MM.1S (cell line): ENCODE results near the gene KCNA2.

Source experiments
- DNase-seq: peaks from one replicate; pipeline ENCODE4 v3.0.0-alpha.2; 2015
- H2AFZ ChIP-seq: fragments of 300-600 bp; sonication (generic); 2 replicates; pipeline ENCODE4 v1.6.0; 2016; ENCODE audit warnings: antibody characterized with exemption, low read length
- H3F3A ChIP-seq: fragments of 300-600 bp; sonication (generic); 2 replicates; pipeline ENCODE4 v1.6.1; 2016; ENCODE audit warnings: mild to moderate bottlenecking, antibody characterized with exemption, low read length, moderate library complexity, mixed read lengths; ENCODE audit not compliant: insufficient read depth
- H3K27ac ChIP-seq: fragments of 300-600 bp; sonication (generic); 2 replicates; pipeline ENCODE4 v1.5.1; 2016; ENCODE audit warnings: mild to moderate bottlenecking, low read length
- H3K27me3 ChIP-seq: fragments of 300-600 bp; sonication (generic); replicated peaks from 2 replicates; pipeline ENCODE4 v1.6.0; 2016; ENCODE audit warnings: low read length; ENCODE audit not compliant: insufficient read depth
- H3K36me3 ChIP-seq: fragments of 300-600 bp; sonication (generic); replicated peaks from 2 replicates; pipeline ENCODE4 v1.6.1; 2016; ENCODE audit warnings: mild to moderate bottlenecking, low read length, mixed read lengths; ENCODE audit not compliant: insufficient read depth
- H3K4me1 ChIP-seq: fragments of 300-600 bp; sonication (generic); 2 replicates; pipeline ENCODE4 v1.6.1; 2016; ENCODE audit warnings: low read length, mixed read lengths
- H3K4me2 ChIP-seq: fragments of 300-600 bp; sonication (generic); 2 replicates; pipeline ENCODE4 v1.6.0; 2016; ENCODE audit warnings: low read depth, low read length
- H3K4me3 ChIP-seq: fragments of 300-600 bp; sonication (generic); 2 replicates; pipeline ENCODE4 v1.5.1; 2016; ENCODE audit warnings: low read length, mixed read lengths
- H3K79me2 ChIP-seq: fragments of 300-600 bp; sonication (generic); 2 replicates; pipeline ENCODE4 v1.6.1; 2016; ENCODE audit warnings: mixed run types, low read length, mixed read lengths
- H3K9ac ChIP-seq: fragments of 300-600 bp; sonication (generic); 2 replicates; pipeline ENCODE4 v1.6.1; 2016; ENCODE audit warnings: low read length, mixed read lengths
- H3K9me2 ChIP-seq: fragments of 300-600 bp; sonication (generic); replicated peaks from 2 replicates; pipeline ENCODE4 v1.6.1; 2016; ENCODE audit warnings: mild to moderate bottlenecking, low read length, mixed read lengths; ENCODE audit not compliant: insufficient read depth
- H3K9me3 ChIP-seq: fragments of 300-600 bp; sonication (generic); replicated peaks from 2 replicates; pipeline ENCODE4 v1.6.1; 2016; ENCODE audit warnings: mild to moderate bottlenecking, low read length, mixed read lengths; ENCODE audit not compliant: insufficient read depth
- H4K20me1 ChIP-seq: fragments of 300-600 bp; sonication (generic); 2 replicates; pipeline ENCODE4 v1.6.1; 2016; ENCODE audit warnings: mild to moderate bottlenecking, low read length, moderate library complexity, mixed read lengths; ENCODE audit not compliant: insufficient read depth
- CTCF ChIP-seq: fragments of 300-600 bp; sonication (generic); IDR thresholded peaks from 2 replicates; pipeline ENCODE4 v1.5.1; 2016; ENCODE audit warnings: antibody characterized with exemption, low read length, mixed read lengths
- EZH2 ChIP-seq: fragments of 300-600 bp; sonication (generic); optimal IDR thresholded peaks from 2 replicates; pipeline ENCODE3; 2017; ENCODE audit warnings: low read depth, mild to moderate bottlenecking, antibody characterized with exemption, low read length, mixed read lengths
- EZH2phosphoT487 ChIP-seq: fragments of 300-600 bp; sonication (generic); IDR thresholded peaks from 2 replicates; pipeline ENCODE4 v1.6.1; 2018; ENCODE audit warnings: antibody characterized with exemption, low read length

KCNA2 gene

GRCh38 chr1:110549831-110550230, 56.3 kb downstream of the KCNA2 start:
- TF ChIP-seq CTCF (no peak), EZH2 (no peak), EZH2phosphoT487 (no peak)
- Histone ChIP-seq H3K27ac (no peak overlapping the region), H4K20me1 (no peaks in the 10 kb centered on the region), H3K9me2 (no peaks in the 10 kb centered on the region), H3F3A (no peaks in the 10 kb centered on the region), H3K9ac (no peak overlapping the region), H3K9me3 (no peaks in the 10 kb centered on the region), H3K79me2 (no peaks in the 10 kb centered on the region), H3K27me3 (no peaks in the 10 kb centered on the region), H3K4me2 (no peak overlapping the region), H3K36me3 (no peaks in the 10 kb centered on the region), H3K4me3 (no peak overlapping the region), H2AFZ (no peak overlapping the region), H3K4me1 (no peaks in the 10 kb centered on the region)
- no peak for DNase-seq

- DNase-seq: no peak
- Histone ChIP-seq H3K4me2 (no peak overlapping the region), H3K27ac (no peak overlapping the region), H3K4me1 (no peaks in the 10 kb centered on the region), H3K9me2 (no peaks in the 10 kb centered on the region), H4K20me1 (no peaks in the 10 kb centered on the region), H2AFZ (no peak overlapping the region), H3K36me3 (no peaks in the 10 kb centered on the region), H3K79me2 (no peaks in the 10 kb centered on the region), H3K9ac (no peak overlapping the region), H3K4me3 (no peak overlapping the region), H3K9me3 (no peaks in the 10 kb centered on the region), H3F3A (no peaks in the 10 kb centered on the region), H3K27me3 (no peaks in the 10 kb centered on the region)
- no peak for TF ChIP-seq EZH2
- no peak for TF ChIP-seq EZH2phosphoT487
- TF ChIP-seq CTCF: peak; percentile 30
These were observed 57.8 kb downstream of the KCNA2 start for GRCh38 chr1:110548381-110548780.

- no peaks in the 10 kb centered on the region for H3K4me1 ChIP-seq
- H3K9me2 ChIP-seq: no peaks in the 10 kb centered on the region
- H2AFZ ChIP-seq: no peak overlapping the region
- no peak overlapping the region for H3K9ac ChIP-seq
- H3K27me3 ChIP-seq: no peaks in the 10 kb centered on the region
- H3K4me2 ChIP-seq: no peak overlapping the region
- H3K4me3 ChIP-seq: no peak overlapping the region
- no peak for TF ChIP-seq EZH2
- no peaks in the 10 kb centered on the region for H3F3A ChIP-seq
- H3K27ac ChIP-seq: no peak overlapping the region
- no peaks in the 10 kb centered on the region for H3K79me2 ChIP-seq
- no peaks in the 10 kb centered on the region for H4K20me1 ChIP-seq
- no peak for DNase-seq
- no peaks in the 10 kb centered on the region for H3K36me3 ChIP-seq
- H3K9me3 ChIP-seq: no peaks in the 10 kb centered on the region
These were observed 59.1 kb downstream of the KCNA2 start for GRCh38 chr1:110547017-110547416.

GRCh38 chr1:110545492-110545891, 60.7 kb downstream of the KCNA2 start:
- no peak overlapping the region for H3K4me2 ChIP-seq
- H3K79me2 ChIP-seq: no peaks in the 10 kb centered on the region
- H2AFZ ChIP-seq: no peak overlapping the region
- no peaks in the 10 kb centered on the region for H4K20me1 ChIP-seq
- no peaks in the 10 kb centered on the region for H3K9me3 ChIP-seq
- no peaks in the 10 kb centered on the region for H3K27me3 ChIP-seq
- no peak overlapping the region for H3K27ac ChIP-seq
- no peak overlapping the region for H3K9ac ChIP-seq
- no peaks in the 10 kb centered on the region for H3K4me1 ChIP-seq
- H3K4me3 ChIP-seq: no peak overlapping the region
- no peak for TF ChIP-seq EZH2
- TF ChIP-seq EZH2phosphoT487: no peak
- no peak for TF ChIP-seq CTCF
- no peaks in the 10 kb centered on the region for H3F3A ChIP-seq
- H3K9me2 ChIP-seq: no peaks in the 10 kb centered on the region
- H3K36me3 ChIP-seq: no peaks in the 10 kb centered on the region
- no peak for DNase-seq
